ENCODE results near the gene DNAJB4. TPM values are rescaled to one million over a fixed set of nuclear protein-coding genes. Genes with fewer than 3 reads are reported as not detected.

The DNAJB4 gene
- total and polyA plus RNA-seq, 2 of the 8 experiments (the other 6 are each of a cell fraction or from before 2014, with no cell fraction given): 6.6 to 21.8 TPM

- Histone ChIP-seq H3K9me3 (ENCODE audit: insufficient read depth in 2 of 2, low read depth in 1 of 2, low read length in 1 of 2) (no peaks in the 10 kb centered on the region), H3K14ac (ENCODE audit: insufficient read length) (no peak overlapping the region), H3K79me1 (ENCODE audit: low read depth, low read length) (no peaks in the 10 kb centered on the region; the same call in 1 of the 2 replicates), H3K4me2 (ENCODE audit: insufficient read depth in 1 of 2, low read depth in 2 of 2, low read length in 2 of 2) (peak overlapping the region; percentile 22 to 78; a peak in 3 of 4 replicates), H3K23me2 (ENCODE audit: low read depth, low read length) (peaks cover 5% of the 10 kb centered on the region; the same call in 1 of the 2 replicates), H2BK20ac (ENCODE audit: low read length) (no peak overlapping the region), H2BK12ac (ENCODE audit: low read depth, low read length) (no peak overlapping the region), H3K4me3 (ENCODE audit: extremely low read depth in 1 of 4, insufficient read depth in 2 of 4, low read depth in 3 of 4, low read length in 4 of 4) (peak overlapping the region in 1 of 4 experiments; percentile 25; a peak in 2 of 8 replicates), H4K8ac (ENCODE audit: extremely low read depth, insufficient read depth, low read length) (no peak overlapping the region), H4K91ac (replicated peaks; ENCODE audit: insufficient read length, low read length) (no peak overlapping the region), H3K23ac (ENCODE audit: insufficient read length) (no peak overlapping the region), H4K20me1 (replicated peaks in 1 of 2; ENCODE audit: control insufficient read depth in 1 of 2, insufficient read depth in 2 of 2, low read length in 2 of 2) (peaks cover 23 to 37% of the 10 kb centered on the region in 2 experiments), H3K4ac (replicated peaks; ENCODE audit: insufficient read length, low read depth, low read length) (no peak overlapping the region), H3K27ac (ENCODE audit: low read depth, low read length) (no peak overlapping the region), H2BK5ac (ENCODE audit: low read depth, low read length) (no peak overlapping the region), H2AK5ac (ENCODE audit: low read depth, low read length) (no peak overlapping the region), H2BK15ac (ENCODE audit: low read length) (no peak overlapping the region), H3K56ac (replicated peaks; ENCODE audit: insufficient read length, low read depth, low read length) (no peak overlapping the region), H2BK120ac (replicated peaks; ENCODE audit: low read depth, low read length) (no peak overlapping the region), H3K18ac (ENCODE audit: extremely low read depth, low read length) (no peak overlapping the region), H3K4me1 (replicated peaks in 1 of 4; ENCODE audit: control insufficient read depth in 3 of 4, insufficient read depth in 4 of 4, low read length in 3 of 4) (peaks cover 0 to 10% (median 4%) of the 10 kb centered on the region in 4 experiments; a peak in 3 of 7 replicates), H3K27me3 (replicated peaks in 1 of 4; ENCODE audit: control insufficient read depth in 3 of 4, extremely low read depth in 1 of 4, insufficient read depth in 3 of 4, low read length in 3 of 4) (no peaks in the 10 kb centered on the region), H4K5ac (ENCODE audit: insufficient read length, low read depth, low read length) (no peak overlapping the region), H2AFZ (ENCODE audit: low read length) (no peak overlapping the region), H3K36me3 (ENCODE audit: control insufficient read depth in 2 of 4, insufficient read depth in 4 of 4, low read length in 3 of 4) (peaks cover 10 to 71% (median 21%) of the 10 kb centered on the region in 4 experiments), H3K9ac (replicated peaks in 1 of 4; ENCODE audit: extremely low read depth in 1 of 4, low read depth in 3 of 4, low read length in 3 of 4) (no peak overlapping the region), H3K79me2 (ENCODE audit: control insufficient read depth in 1 of 2, insufficient read depth in 2 of 2, low read length in 2 of 2) (peaks cover 52 to 100% of the 10 kb centered on the region in 2 experiments)
- 16% methylated on average over 3 of the region's 3 CpGs; no CpG with 5 or more reads in 1 of the 2 experiments for WGBS, 2 experiments (ENCODE audit: extremely low coverage in 1 of 2, insufficient coverage in 1 of 2, insufficient read length in 1 of 2, insufficient replicate concordance in 2 of 2, low coverage in 1 of 2, low lambda C conversion rate in 2 of 2, missing lambda C conversion rate in 1 of 2)
- DNase-seq (ENCODE audit: low read depth in 1 of 2, low spot score in 2 of 2) (no peak), FAIRE-seq (no peak)
- ChIA-PET CTCF (ENCODE audit: partially characterized antibody) (interaction anchor here (1.0 to 1.7 kb wide), 2 partner anchors 100 to 142 kb away, joined by 3 to 8 read pairs; no protein-coding TSS in a partner anchor), POLR2A (ENCODE audit: partially characterized antibody) (interaction anchor here (0.6 to 2.8 kb wide), 9 partner anchors 8 to 945 kb away, joined by 3 to 15 read pairs (median 11); partner anchors contain the start of genes DNAJB4 and FUBP1)
- no peak for TF ChIP-seq EGR1 (IDR thresholded peaks at IDR 0.05; ENCODE audit: borderline replicate concordance, low read depth, low read length)
Measured at GRCh38 chr1:77972080-77972479, 32.7 kb upstream of the DNAJB4 start.
